Thyroid gland (tissue), 4 donors: Measurements from ENCODE around the gene OR2M3. TPM values are rescaled to one million over a fixed set of nuclear protein-coding genes. Genes with fewer than 3 reads are reported as not detected.

Source experiments
- DNase-seq, 2 donors: peaks; one replicate each; pipeline ENCODE4 v3.0.0-alpha.2; 2019
- H3K27ac ChIP-seq, 3 donors: fragments of 200-600 bp; sonication (generic); 1 replicate in 2 of 3; 2 replicates in 1 of 3; pipeline ENCODE4 v1.5.1; 2016 to 2019; ENCODE audit warnings: mild to moderate bottlenecking in 1 of 3, moderate library complexity in 1 of 3
- H3K27me3 ChIP-seq: fragments of 200-600 bp; sonication (generic); one replicate; pipeline ENCODE4 v1.5.1; 2019
- H3K36me3 ChIP-seq, 2 donors: fragments of 200-600 bp; sonication (generic); one replicate each; pipeline ENCODE4 v1.5.1; 2016 to 2019
- H3K4me1 ChIP-seq, 2 donors: fragments of 200-600 bp; sonication (generic); one replicate each; pipeline ENCODE4 v1.5.1; 2017 to 2019
- H3K4me3 ChIP-seq, 3 donors: fragments of 200-600 bp; sonication (generic); replicated peaks in 1 of 3; 1 replicate in 2 of 3; 2 replicates in 1 of 3; pipeline ENCODE4 v1.5.1; 2016; ENCODE audit warnings: mild to moderate bottlenecking in 1 of 3
- H3K9me3 ChIP-seq: fragments of 200-600 bp; sonication (generic); one replicate; pipeline ENCODE4 v1.5.1; 2017
- CTCF ChIP-seq, 6 experiments: fragments of 200-600 bp in 3 of 6; fragments of 450-650 bp in 3 of 6; sonication (generic) in 3 of 6; IDR thresholded peaks; one replicate each; pipeline ENCODE4 v1.5.1; 2016 to 2019; ENCODE audit warnings: antibody characterized with exemption in 6 of 6, mild to moderate bottlenecking in 2 of 6, inconsistent platforms in 1 of 6, moderate library complexity in 1 of 6
- POLR2A ChIP-seq, 2 donors: fragments of 450-650 bp; IDR thresholded peaks; one replicate each; pipeline ENCODE4 v1.6.1; 2017; ENCODE audit warnings: antibody characterized with exemption in 2 of 2, mild to moderate bottlenecking in 2 of 2, moderate library complexity in 1 of 2
- WGBS, 2 donors: methylation state at CpG; one replicate each; pipeline ENCODE4 v1.1.5; 2017; 5-methylcytosine and 5-hydroxymethylcytosine counted together
- intact Hi-C: fragments of 100-400 bp; cut with DNase I; formaldehyde crosslinking; loops from one replicate; pipeline ENCODE4 v1.15.1; 2023
- total RNA-seq, 4 donors: library from RNA; depleted of rRNA; stranded (reverse); fragments of >200 nt; gene quantifications; one replicate each; pipeline ENCODE4 v1.2.3, GENCODE V29; 2016

Gene OR2M3
- total RNA-seq, 4 donors from 2014 or later, result not detected

GRCh38 chr1:248194117-248194516 lies 2.9 kb upstream of the OR2M3 start:
- intact Hi-C loops, result no loop called here
- Histone ChIP-seq H3K27me3 (no peaks in the 10 kb centered on the region), H3K9me3 (no peaks in the 10 kb centered on the region), H3K4me3 (no peak overlapping the region), H3K27ac (no peak overlapping the region), H3K36me3 (no peaks in the 10 kb centered on the region), H3K4me1 (no peaks in the 10 kb centered on the region)
- WGBS, 2 donors, result 58 to 74% methylated on average over 1 of the region's 1 CpG
- DNase-seq, result no peak
- TF ChIP-seq POLR2A (IDR thresholded peaks at IDR 0.05), result no peak
- no peak for TF ChIP-seq CTCF (IDR thresholded peaks at IDR 0.05)

GRCh38 chr1:248215880-248216279 lies 18.8 kb downstream of the OR2M3 start:
- intact Hi-C loops, result no loop called here
- TF ChIP-seq CTCF (IDR thresholded peaks at IDR 0.05), result no peak
- TF ChIP-seq POLR2A (IDR thresholded peaks at IDR 0.05), result no peak
- 98 to 99% methylated on average over 1 of the region's 1 CpG for WGBS, 2 donors

GRCh38 chr1:248225537-248225936 lies 28.5 kb downstream of the OR2M3 start:
- Histone ChIP-seq H3K9me3 (no peaks in the 10 kb centered on the region), H3K4me1 (no peaks in the 10 kb centered on the region), H3K27ac (no peak overlapping the region), H3K27me3 (no peaks in the 10 kb centered on the region), H3K4me3 (no peak overlapping the region), H3K36me3 (no peaks in the 10 kb centered on the region)
- TF ChIP-seq POLR2A (IDR thresholded peaks at IDR 0.05) (no peak), CTCF (IDR thresholded peaks at IDR 0.05) (no peak)
- 90 to 91% methylated on average over 1 of the region's 1 CpG for WGBS, 2 donors
- intact Hi-C loops, result no loop called here
- no peak for DNase-seq

More at GRCh38 chr1:248215880-248216279, 18.8 kb downstream of the OR2M3 start:
- H3K27ac ChIP-seq, result no peak overlapping the region
- H3K4me1 ChIP-seq, result no peaks in the 10 kb centered on the region
- DNase-seq, result no peak
- no peak overlapping the region for H3K4me3 ChIP-seq
- H3K36me3 ChIP-seq, result no peaks in the 10 kb centered on the region
- H3K9me3 ChIP-seq, result no peaks in the 10 kb centered on the region
- no peaks in the 10 kb centered on the region for H3K27me3 ChIP-seq

- DNase-seq, result no peak
- no peaks in the 10 kb centered on the region for H3K4me1 ChIP-seq
- H3K4me3 ChIP-seq, result no peak overlapping the region
- no peak overlapping the region for H3K27ac ChIP-seq
- intact Hi-C loops, result no loop called here
- H3K9me3 ChIP-seq, result no peaks in the 10 kb centered on the region
- TF ChIP-seq POLR2A (IDR thresholded peaks at IDR 0.05), result no peak
- TF ChIP-seq CTCF (IDR thresholded peaks at IDR 0.05), result no peak
- H3K36me3 ChIP-seq, result no peaks in the 10 kb centered on the region
- H3K27me3 ChIP-seq, result no peaks in the 10 kb centered on the region
- 46 to 70% methylated on average over 6 of the region's 6 CpGs for WGBS, 2 donors
Measured at GRCh38 chr1:248229360-248229908, 32.4 kb downstream of the OR2M3 start.

- Histone ChIP-seq H3K27me3 (no peaks in the 10 kb centered on the region), H3K36me3 (no peaks in the 10 kb centered on the region), H3K27ac (no peak within 1 kb of the TSS), H3K4me1 (no peaks in the 10 kb centered on the region), H3K4me3 (no peak within 1 kb of the TSS), H3K9me3 (no peaks in the 10 kb centered on the region)
- intact Hi-C loops, result no loop called here
- no peak for DNase-seq
- 71 to 82% methylated on average over 2 of the region's 2 CpGs for WGBS, 2 donors
- TF ChIP-seq CTCF (IDR thresholded peaks at IDR 0.05), result no peak
- no peak for TF ChIP-seq POLR2A (IDR thresholded peaks at IDR 0.05)
Measured at GRCh38 chr1:248231117-248231516, 34.1 kb downstream of the OR2M3 start, which contains the start of gene OR2M4. Gene OR2M4, plus strand, starts transcription at chr1:248231417. Its CDS starts 7,512 bp downstream, at chr1:248238929.
